ENCODE results near the gene HPS1.

HPS1 gene

DNA sequence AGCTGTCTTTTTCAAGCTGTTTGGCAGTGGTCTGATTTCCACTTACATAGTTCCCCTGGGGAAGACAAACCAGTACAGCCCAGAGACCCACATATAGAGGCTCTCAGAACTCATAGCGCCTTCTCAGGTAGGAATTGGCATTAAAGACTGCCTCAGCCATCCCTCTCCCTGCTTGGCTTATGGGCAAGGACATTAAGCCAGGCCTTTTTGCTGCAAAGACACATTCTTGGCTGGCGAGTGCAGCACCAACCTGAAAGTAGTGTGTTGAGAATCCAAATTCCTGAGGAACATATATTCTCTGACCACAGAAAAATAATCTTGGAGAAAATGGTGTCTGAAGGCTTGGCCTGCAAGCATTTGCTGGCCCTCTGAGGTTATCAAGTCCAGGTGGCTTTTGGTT lies 39.2 kb upstream of the HPS1 start:
- TF ChIP-seq EZH2phosphoT487 (IDR thresholded peaks at IDR 0.05; ENCODE audit: low read length) (no peak), EZH2 (optimal IDR thresholded peaks at IDR 0.05; ENCODE audit: low read depth, low read length) (no peak)
- TF ChIP-seq, protein P1, sequence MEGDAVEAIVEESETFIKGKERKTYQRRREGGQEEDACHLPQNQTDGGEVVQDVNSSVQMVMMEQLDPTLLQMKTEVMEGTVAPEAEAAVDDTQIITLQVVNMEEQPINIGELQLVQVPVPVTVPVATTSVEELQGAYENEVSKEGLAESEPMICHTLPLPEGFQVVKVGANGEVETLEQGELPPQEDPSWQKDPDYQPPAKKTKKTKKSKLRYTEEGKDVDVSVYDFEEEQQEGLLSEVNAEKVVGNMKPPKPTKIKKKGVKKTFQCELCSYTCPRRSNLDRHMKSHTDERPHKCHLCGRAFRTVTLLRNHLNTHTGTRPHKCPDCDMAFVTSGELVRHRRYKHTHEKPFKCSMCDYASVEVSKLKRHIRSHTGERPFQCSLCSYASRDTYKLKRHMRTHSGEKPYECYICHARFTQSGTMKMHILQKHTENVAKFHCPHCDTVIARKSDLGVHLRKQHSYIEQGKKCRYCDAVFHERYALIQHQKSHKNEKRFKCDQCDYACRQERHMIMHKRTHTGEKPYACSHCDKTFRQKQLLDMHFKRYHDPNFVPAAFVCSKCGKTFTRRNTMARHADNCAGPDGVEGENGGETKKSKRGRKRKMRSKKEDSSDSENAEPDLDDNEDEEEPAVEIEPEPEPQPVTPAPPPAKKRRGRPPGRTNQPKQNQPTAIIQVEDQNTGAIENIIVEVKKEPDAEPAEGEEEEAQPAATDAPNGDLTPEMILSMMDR (IDR thresholded peaks at IDR 0.05; ENCODE audit: low read length): no peak
- H2AFZ ChIP-seq (ENCODE audit: low read length): no peak overlapping the region
- H3K4me3 ChIP-seq (ENCODE audit: low read length): no peak overlapping the region
- H3K9me3 ChIP-seq (replicated peaks; ENCODE audit: insufficient read depth, low read length): no peaks in the 10 kb centered on the region
- no peak overlapping the region for H3K4me2 ChIP-seq (ENCODE audit: low read depth, low read length)
- no peaks in the 10 kb centered on the region for H4K20me1 ChIP-seq (ENCODE audit: insufficient read depth, low read length)
- H3K79me2 ChIP-seq (ENCODE audit: low read length): no peaks in the 10 kb centered on the region
- no peak overlapping the region for H3K9ac ChIP-seq (ENCODE audit: low read length)
- H3K4me1 ChIP-seq (ENCODE audit: low read length): peaks cover 5% of the 10 kb centered on the region; the same call in 1 of the 2 replicates
- no peaks in the 10 kb centered on the region for H3K9me2 ChIP-seq (replicated peaks; ENCODE audit: insufficient read depth, low read length)
- H3K36me3 ChIP-seq (replicated peaks; ENCODE audit: insufficient read depth, low read length): no peaks in the 10 kb centered on the region
- H3F3A ChIP-seq (ENCODE audit: insufficient read depth, low read length): no peaks in the 10 kb centered on the region
- no peaks in the 10 kb centered on the region for H3K27me3 ChIP-seq (replicated peaks; ENCODE audit: insufficient read depth, low read length)
- DNase-seq: no peak
- H3K27ac ChIP-seq (ENCODE audit: low read length): no peak overlapping the region

DNA sequence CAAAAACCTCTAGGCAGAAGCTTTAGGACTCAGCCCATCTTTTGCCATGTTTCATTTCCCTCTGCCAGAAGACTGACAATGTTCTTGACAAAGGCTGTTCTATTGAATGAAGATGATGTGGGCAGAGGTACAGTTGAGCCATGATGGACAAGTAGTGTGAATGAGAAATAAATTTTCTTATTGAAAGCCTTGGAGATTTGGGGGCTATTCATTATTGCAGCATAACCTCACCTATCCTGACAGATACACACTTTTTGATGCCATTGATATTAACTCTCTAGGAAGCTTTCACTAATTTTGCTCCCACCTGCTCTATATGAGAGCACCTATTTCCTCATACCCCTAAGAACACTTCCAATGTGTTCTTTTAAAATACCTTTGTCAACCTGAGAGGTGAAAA lies 36.9 kb upstream of the HPS1 start:
- no peak overlapping the region for H3K9ac ChIP-seq (ENCODE audit: low read length)
- no peaks in the 10 kb centered on the region for H3K27me3 ChIP-seq (replicated peaks; ENCODE audit: insufficient read depth, low read length)
- no peaks in the 10 kb centered on the region for H3F3A ChIP-seq (ENCODE audit: insufficient read depth, low read length)
- H3K36me3 ChIP-seq (replicated peaks; ENCODE audit: insufficient read depth, low read length): no peaks in the 10 kb centered on the region
- DNase-seq: no peak
- H4K20me1 ChIP-seq (ENCODE audit: insufficient read depth, low read length): no peaks in the 10 kb centered on the region
- no peak overlapping the region for H3K4me3 ChIP-seq (ENCODE audit: low read length)
- H3K4me2 ChIP-seq (ENCODE audit: low read depth, low read length): no peak overlapping the region
- no peaks in the 10 kb centered on the region for H3K79me2 ChIP-seq (ENCODE audit: low read length)
- H3K4me1 ChIP-seq (ENCODE audit: low read length): peaks cover 5% of the 10 kb centered on the region; the same call in 1 of the 2 replicates
- no peak overlapping the region for H2AFZ ChIP-seq (ENCODE audit: low read length)
- no peaks in the 10 kb centered on the region for H3K9me3 ChIP-seq (replicated peaks; ENCODE audit: insufficient read depth, low read length)
- H3K27ac ChIP-seq (ENCODE audit: low read length): no peak overlapping the region
- H3K9me2 ChIP-seq (replicated peaks; ENCODE audit: insufficient read depth, low read length): no peaks in the 10 kb centered on the region
- TF ChIP-seq EZH2phosphoT487 (IDR thresholded peaks at IDR 0.05; ENCODE audit: low read length): no peak
- TF ChIP-seq, protein P1 (IDR thresholded peaks at IDR 0.05; ENCODE audit: low read length): no peak

DNA sequence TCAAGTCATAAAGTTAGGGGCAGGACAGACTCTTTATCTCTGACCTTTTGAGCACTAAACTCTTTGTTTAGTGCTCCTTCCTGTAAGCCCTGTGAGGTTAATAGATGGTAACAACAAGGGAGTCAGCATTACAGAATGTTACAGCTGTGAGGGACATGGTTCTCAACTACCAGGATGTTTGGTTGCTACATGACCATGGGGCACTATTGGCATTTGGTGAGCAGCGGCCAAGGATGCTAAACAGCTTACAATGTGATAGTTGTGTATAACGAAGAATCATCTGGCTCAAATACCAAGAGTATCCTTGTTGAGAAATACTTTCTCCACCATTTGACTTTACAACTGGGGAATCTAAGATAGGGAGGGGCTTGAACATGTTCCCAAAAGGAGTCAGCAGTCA lies 35.4 kb upstream of the HPS1 start:
- Histone ChIP-seq H3K4me1 (ENCODE audit: low read length) (peaks cover 5% of the 10 kb centered on the region; the same call in 1 of the 2 replicates), H3K4me2 (ENCODE audit: low read depth, low read length) (no peak overlapping the region), H3K27ac (ENCODE audit: low read length) (no peak overlapping the region), H3K36me3 (replicated peaks; ENCODE audit: insufficient read depth, low read length) (no peaks in the 10 kb centered on the region), H3K27me3 (replicated peaks; ENCODE audit: insufficient read depth, low read length) (no peaks in the 10 kb centered on the region), H2AFZ (ENCODE audit: low read length) (no peak overlapping the region), H4K20me1 (ENCODE audit: insufficient read depth, low read length) (no peaks in the 10 kb centered on the region), H3K9me2 (replicated peaks; ENCODE audit: insufficient read depth, low read length) (no peaks in the 10 kb centered on the region), H3K9ac (ENCODE audit: low read length) (no peak overlapping the region), H3K4me3 (ENCODE audit: low read length) (no peak overlapping the region), H3K9me3 (replicated peaks; ENCODE audit: insufficient read depth, low read length) (no peaks in the 10 kb centered on the region), H3F3A (ENCODE audit: insufficient read depth, low read length) (no peaks in the 10 kb centered on the region), H3K79me2 (ENCODE audit: low read length) (no peaks in the 10 kb centered on the region)
- no peak for DNase-seq
- no peak for TF ChIP-seq EZH2 (optimal IDR thresholded peaks at IDR 0.05; ENCODE audit: low read depth, low read length)
- TF ChIP-seq, protein P1 (IDR thresholded peaks at IDR 0.05; ENCODE audit: low read length): no peak
- TF ChIP-seq EZH2phosphoT487 (IDR thresholded peaks at IDR 0.05; ENCODE audit: low read length): no peak

All from MM.1S (cell line).